K562 (cell line): ENCODE data around the gene GNG7. TPM values are rescaled to one million over a fixed set of nuclear protein-coding genes. Genes with fewer than 3 reads are reported as not detected.
A peak's percentile ranks its signal among the peaks of the same experiment; 100 is the strongest.

ENCODE experiments used
- ARNT ChIP-seq, 2 experiments: fragments of 450-650 bp; IDR thresholded peaks; 2 replicates each; pipeline ENCODE4 v1.6.1; 2016; ENCODE audit warnings: mild to moderate bottlenecking in 1 of 2
- ATF1 ChIP-seq, 2 experiments: fragments of 450-650 bp in 1 of 2; IDR thresholded peaks; 2 replicates each; pipeline ENCODE4 v1.6.1; 2016; ENCODE audit warnings: missing compliant biosample characterization in 1 of 2, missing genetic modification characterization in 1 of 2
- BRD9 ChIP-seq: fragments of 450-650 bp; IDR thresholded peaks from 2 replicates; pipeline ENCODE4 v1.6.1; 2018; ENCODE audit warnings: low read depth; ENCODE audit not compliant: partially characterized antibody
- CBFB ChIP-seq: sonication (generic); formaldehyde crosslinking; IDR thresholded peaks from 2 replicates; pipeline ENCODE4 v1.4.0; 2020; ENCODE audit warnings: mild to moderate bottlenecking, missing genetic modification reagents
- DNMT1 ChIP-seq: fragments of 450-650 bp; IDR thresholded peaks from 2 replicates; pipeline ENCODE4 v1.6.1; 2016; ENCODE audit warnings: antibody characterized with exemption, mild to moderate bottlenecking
- EWSR1 ChIP-seq: fragments of 450-650 bp; IDR thresholded peaks from 2 replicates; pipeline ENCODE4 v1.6.1; 2018; ENCODE audit warnings: borderline replicate concordance, mild to moderate bottlenecking, low read depth, moderate library complexity; ENCODE audit not compliant: partially characterized antibody
- JUN ChIP-seq, 2 experiments: sonication (generic) in 1 of 2; formaldehyde crosslinking in 1 of 2; IDR thresholded peaks; 2 replicates each; pipeline versions ENCODE4 v1.6.1 to v1.8.0; 2012 to 2022; ENCODE audit warnings: borderline replicate concordance in 2 of 2, mild to moderate bottlenecking in 2 of 2, improper control_type of control experiment in 1 of 2, low read depth in 1 of 2, low read length in 1 of 2, missing genetic modification reagents in 1 of 2
- LEF1 ChIP-seq: fragments of 450-650 bp; IDR thresholded peaks from 2 replicates; pipeline ENCODE4 v1.6.1; 2016; ENCODE audit warnings: mild to moderate bottlenecking
- PTBP1 ChIP-seq: fragments of 200-400 bp; formaldehyde crosslinking; IDR thresholded peaks from 2 replicates; pipeline ENCODE4 v1.6.1; 2017; ENCODE audit warnings: low read depth, low read length
- RBBP5 ChIP-seq: fragments of 200-600 bp; sonication (generic); IDR thresholded peaks from 2 replicates; pipeline ENCODE4 v1.6.1; 2012; ENCODE audit warnings: borderline replicate concordance, mild to moderate bottlenecking, low read length, control low read depth, inconsistent platforms; ENCODE audit not compliant: insufficient read depth, poor library complexity, severe bottlenecking
- XRCC5 ChIP-seq: fragments of 200-400 bp; formaldehyde crosslinking; IDR thresholded peaks from 2 replicates; pipeline ENCODE4 v1.6.1; 2017; ENCODE audit warnings: low read depth, mild to moderate bottlenecking, low read length
- ZNF143 ChIP-seq: sonication (generic); formaldehyde crosslinking; IDR thresholded peaks from 2 replicates; pipeline ENCODE4 v1.9.0; 2022; ENCODE audit warnings: mild to moderate bottlenecking, missing genetic modification reagents
- ZNF274 ChIP-seq: IDR thresholded peaks from 2 replicates; pipeline ENCODE4 v1.6.1; 2011; ENCODE audit warnings: low read depth, mild to moderate bottlenecking, low read length, moderate library complexity, borderline replicate concordance
- ZNF282 ChIP-seq: sonication (generic); formaldehyde crosslinking; IDR thresholded peaks from 2 replicates; pipeline ENCODE4 v1.8.1; 2023; ENCODE audit warnings: missing genetic modification reagents
- ZNF512 ChIP-seq: IDR thresholded peaks from 2 replicates; pipeline ENCODE4 v1.6.1; 2016; ENCODE audit warnings: missing genetic modification characterization, missing compliant biosample characterization
- ZNF766 ChIP-seq: fragments of 200-800 bp; sonication (Bioruptor generic); conservative IDR thresholded peaks from 2 replicates; pipeline ENCODE4 v1.6.1; 2016; ENCODE audit warnings: missing genetic modification characterization, missing compliant biosample characterization
- polyA plus RNA-seq, 8 experiments: library from polyadenylated mRNA; depleted of rRNA in 4 of 8; stranded (reverse) in 5 of 8; unstranded in 3 of 8; fragments of >200 nt; fragmentation: Nextera tagmentation in 2 of 8; fragmentation: Illumina TruSeq in 1 of 8; extraction: Ambion mirVana in 2 of 8; extraction: Trizol in 1 of 8; gene quantifications; 2 replicates each; pipeline versions ENCODE4 v1.2.1 to v1.2.3, GENCODE V29; 2011 to 2014; ENCODE audit warnings: inconsistent platforms in 1 of 8, missing spikeins in 1 of 8
- total RNA-seq, 7 experiments: library from RNA; depleted of rRNA in 6 of 7; stranded (reverse); fragments of >200 nt in 6 of 7; fragmentation: Illumina TruSeq in 2 of 7; extraction: Trizol in 2 of 7; gene quantifications; 2 replicates each; pipeline versions ENCODE4 v1.2.1 to v1.2.3, GENCODE V29; 2011 to 2021; ENCODE audit warnings: low replicate concordance in 1 of 7
- TF ChIP-seq, protein P1 (sequence below): fragments of 250-450 bp; sonication (Bioruptor Pico); IDR thresholded peaks from 2 replicates; pipeline ENCODE4 v1.4.0; 2020
- TF ChIP-seq, protein P2 (sequence below): fragments of 250-450 bp; sonication (Bioruptor Pico); IDR thresholded peaks from 2 replicates; pipeline ENCODE4 v1.5.0; 2020; ENCODE audit warnings: mild to moderate bottlenecking

The GNG7 gene
- total and polyA plus RNA-seq, 9 of the 15 experiments (the other 6 are each of a cell fraction or from before 2014, with no cell fraction given), result 0.01 to 0.20 (median 0.06) TPM; not detected in 1

DNA sequence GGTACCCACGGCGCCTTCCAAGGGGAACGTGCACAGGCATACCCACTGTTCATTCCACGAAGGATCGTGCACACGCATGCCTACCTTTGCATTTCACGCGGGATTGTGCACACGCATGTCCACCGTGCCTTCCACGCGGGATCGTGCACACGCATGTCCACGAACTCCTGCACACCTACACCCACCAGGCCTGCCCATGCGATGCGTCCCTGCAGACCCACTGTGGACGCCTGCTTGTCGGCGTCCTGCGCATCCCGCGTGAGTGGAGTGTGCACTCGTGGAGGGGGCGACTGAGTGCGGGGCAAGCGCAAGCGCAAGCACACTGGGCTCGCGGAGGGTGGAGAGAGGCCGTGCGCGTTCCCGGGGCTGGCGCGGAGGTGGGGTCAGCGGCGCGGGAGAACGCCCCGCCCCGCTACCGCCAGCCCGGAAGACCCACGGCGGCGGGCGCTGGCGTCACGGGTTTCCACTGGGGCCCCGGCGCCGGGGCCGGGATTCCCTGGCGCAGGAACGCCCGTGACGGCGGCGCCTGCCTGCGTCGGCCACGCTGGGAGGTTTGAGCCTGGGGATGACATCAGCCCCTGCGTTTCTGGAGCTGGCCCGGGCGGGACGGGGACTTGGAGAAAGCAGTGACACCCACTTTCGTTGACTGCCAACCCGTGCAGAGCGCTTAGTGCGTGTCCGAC, 207.9 kb downstream of the GNG7 start (continued):
- TF ChIP-seq CBFB (CRISPR knock-in tag), result no peak
- TF ChIP-seq ARNT (IDR thresholded peaks at IDR 0.05), result no peak
- TF ChIP-seq ATF1 (CRISPR knock-in tag; IDR thresholded peaks at IDR 0.05), result no peak
- peak; percentile 85 for TF ChIP-seq ATF1 (tag; IDR thresholded peaks at IDR 0.05)
- TF ChIP-seq, protein P1, sequence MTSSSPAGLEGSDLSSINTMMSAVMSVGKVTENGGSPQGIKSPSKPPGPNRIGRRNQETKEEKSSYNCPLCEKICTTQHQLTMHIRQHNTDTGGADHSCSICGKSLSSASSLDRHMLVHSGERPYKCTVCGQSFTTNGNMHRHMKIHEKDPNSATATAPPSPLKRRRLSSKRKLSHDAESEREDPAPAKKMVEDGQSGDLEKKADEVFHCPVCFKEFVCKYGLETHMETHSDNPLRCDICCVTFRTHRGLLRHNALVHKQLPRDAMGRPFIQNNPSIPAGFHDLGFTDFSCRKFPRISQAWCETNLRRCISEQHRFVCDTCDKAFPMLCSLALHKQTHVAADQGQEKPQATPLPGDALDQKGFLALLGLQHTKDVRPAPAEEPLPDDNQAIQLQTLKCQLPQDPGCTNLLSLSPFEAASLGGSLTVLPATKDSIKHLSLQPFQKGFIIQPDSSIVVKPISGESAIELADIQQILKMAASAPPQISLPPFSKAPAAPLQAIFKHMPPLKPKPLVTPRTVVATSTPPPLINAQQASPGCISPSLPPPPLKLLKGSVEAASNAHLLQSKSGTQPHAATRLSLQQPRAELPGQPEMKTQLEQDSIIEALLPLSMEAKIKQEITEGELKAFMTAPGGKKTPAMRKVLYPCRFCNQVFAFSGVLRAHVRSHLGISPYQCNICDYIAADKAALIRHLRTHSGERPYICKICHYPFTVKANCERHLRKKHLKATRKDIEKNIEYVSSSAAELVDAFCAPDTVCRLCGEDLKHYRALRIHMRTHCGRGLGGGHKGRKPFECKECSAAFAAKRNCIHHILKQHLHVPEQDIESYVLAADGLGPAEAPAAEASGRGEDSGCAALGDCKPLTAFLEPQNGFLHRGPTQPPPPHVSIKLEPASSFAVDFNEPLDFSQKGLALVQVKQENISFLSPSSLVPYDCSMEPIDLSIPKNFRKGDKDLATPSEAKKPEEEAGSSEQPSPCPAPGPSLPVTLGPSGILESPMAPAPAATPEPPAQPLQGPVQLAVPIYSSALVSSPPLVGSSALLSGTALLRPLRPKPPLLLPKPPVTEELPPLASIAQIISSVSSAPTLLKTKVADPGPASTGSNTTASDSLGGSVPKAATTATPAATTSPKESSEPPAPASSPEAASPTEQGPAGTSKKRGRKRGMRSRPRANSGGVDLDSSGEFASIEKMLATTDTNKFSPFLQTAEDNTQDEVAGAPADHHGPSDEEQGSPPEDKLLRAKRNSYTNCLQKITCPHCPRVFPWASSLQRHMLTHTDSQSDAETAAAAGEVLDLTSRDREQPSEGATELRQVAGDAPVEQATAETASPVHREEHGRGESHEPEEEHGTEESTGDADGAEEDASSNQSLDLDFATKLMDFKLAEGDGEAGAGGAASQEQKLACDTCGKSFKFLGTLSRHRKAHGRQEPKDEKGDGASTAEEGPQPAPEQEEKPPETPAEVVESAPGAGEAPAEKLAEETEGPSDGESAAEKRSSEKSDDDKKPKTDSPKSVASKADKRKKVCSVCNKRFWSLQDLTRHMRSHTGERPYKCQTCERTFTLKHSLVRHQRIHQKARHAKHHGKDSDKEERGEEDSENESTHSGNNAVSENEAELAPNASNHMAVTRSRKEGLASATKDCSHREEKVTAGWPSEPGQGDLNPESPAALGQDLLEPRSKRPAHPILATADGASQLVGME (CRISPR knock-in tag), result no peak
- no peak for TF ChIP-seq LEF1
- TF ChIP-seq XRCC5, result no peak
- no peak for TF ChIP-seq ZNF512 (tag)
- peak; percentile 48; the same call in 1 of the 2 replicates for TF ChIP-seq ZNF143 (CRISPR knock-in tag)
- TF ChIP-seq ZNF274, result no peak
- no peak for TF ChIP-seq PTBP1
- TF ChIP-seq BRD9, result no peak
- no peak for TF ChIP-seq RBBP5
- TF ChIP-seq EWSR1, result no peak
- TF ChIP-seq JUN (IDR thresholded peaks at IDR 0.05; ENCODE audit: borderline replicate concordance, low read depth, low read length), result peak; percentile 62
- no peak for TF ChIP-seq JUN (CRISPR knock-in tag; IDR thresholded peaks at IDR 0.05; ENCODE audit: borderline replicate concordance)
- TF ChIP-seq ZNF282 (CRISPR knock-in tag), result no peak
- TF ChIP-seq ZNF766 (CRISPR knock-in tag), result no peak
- no peak for TF ChIP-seq DNMT1
- TF ChIP-seq, protein P2, sequence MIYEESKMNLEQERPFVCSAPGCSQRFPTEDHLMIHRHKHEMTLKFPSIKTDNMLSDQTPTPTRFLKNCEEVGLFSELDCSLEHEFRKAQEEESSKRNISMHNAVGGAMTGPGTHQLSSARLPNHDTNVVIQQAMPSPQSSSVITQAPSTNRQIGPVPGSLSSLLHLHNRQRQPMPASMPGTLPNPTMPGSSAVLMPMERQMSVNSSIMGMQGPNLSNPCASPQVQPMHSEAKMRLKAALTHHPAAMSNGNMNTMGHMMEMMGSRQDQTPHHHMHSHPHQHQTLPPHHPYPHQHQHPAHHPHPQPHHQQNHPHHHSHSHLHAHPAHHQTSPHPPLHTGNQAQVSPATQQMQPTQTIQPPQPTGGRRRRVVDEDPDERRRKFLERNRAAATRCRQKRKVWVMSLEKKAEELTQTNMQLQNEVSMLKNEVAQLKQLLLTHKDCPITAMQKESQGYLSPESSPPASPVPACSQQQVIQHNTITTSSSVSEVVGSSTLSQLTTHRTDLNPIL (CRISPR knock-in tag), result no peak
